ENCODE results near the gene C1QL2.

The C1QL2 gene

DNA sequence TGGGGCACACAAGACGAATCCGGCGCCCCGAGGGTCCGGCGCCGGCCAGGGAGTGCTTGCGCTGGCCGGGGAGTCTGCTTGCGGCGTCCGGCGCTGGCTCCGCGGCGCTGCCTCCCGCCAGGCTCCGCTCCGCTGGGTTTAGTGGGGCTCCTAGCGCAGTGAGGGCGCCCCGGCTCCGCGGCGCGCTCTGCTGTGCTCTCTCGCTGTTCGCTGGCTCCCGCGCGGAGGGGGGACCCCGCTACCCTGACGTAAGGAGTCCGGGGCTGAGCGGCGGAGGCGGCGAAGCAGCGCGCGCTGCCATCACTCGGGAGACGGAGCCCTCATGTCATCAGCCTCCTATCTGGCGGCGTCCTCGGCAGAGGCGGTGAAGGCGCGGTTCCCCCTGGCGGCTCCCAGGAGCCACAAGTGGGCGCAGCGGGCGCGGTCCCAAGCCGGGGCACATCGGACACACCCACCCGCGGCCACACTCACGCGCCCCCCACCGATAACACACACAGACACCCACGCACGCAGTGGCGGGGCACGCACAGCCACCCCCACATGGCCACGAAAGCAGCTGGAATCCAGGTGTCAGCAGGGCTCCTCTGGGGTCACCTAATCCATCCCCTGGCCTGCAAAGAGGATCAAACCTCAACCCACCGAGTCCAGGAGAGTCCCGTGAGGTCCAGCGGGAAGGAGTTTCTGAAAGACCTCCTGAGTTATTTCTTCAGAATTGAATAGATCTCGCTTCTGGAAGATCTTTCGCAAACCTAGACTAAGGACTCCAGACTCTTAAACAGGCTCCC is at the start of gene C1QL2:
TSS of gene C1QL2 (minus strand) at position 189 of the 785 bp plus-strand sequence. CDS start 482 bp downstream, outside the sequence.
- no peak for DNase-seq

DNA sequence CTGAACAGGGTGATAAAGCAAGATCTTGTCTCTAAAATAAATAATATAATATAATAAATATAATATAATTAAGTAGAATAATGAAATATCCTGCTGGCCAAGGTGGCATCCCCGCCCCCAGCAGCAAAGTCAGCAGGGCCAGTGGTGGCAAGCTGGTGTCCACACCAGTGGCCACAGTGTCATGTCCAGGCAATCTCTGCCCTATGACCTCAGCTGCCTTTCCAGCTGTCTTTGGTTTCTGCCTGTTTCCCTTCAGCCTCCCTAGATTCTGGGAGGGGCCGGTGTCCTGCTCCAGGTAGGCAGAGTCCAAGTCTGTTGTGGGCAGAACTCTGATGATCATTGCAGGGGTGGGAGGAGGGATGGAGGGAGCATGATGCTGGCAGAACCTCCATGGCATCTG is 48.9 kb upstream of the C1QL2 start:
- no peak for DNase-seq

DNA sequence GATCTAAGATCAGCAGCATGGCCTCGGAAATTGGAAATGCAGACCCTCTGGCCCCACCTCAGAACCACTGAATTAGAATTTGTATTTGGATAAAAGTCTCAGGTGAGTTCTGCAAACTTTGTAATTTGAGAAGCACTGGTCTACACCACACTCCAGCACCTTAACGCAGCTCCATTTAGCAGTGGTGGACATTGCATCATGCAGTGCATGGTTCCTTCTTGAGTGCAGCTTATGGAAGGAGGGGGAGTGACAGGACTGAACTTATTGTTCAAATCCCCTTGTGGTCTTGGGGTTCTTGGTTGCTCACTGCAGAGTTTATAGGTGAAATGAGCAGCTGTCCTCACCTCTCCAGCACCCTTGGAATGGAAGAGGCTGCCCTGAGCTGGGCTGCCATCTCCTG is 47.6 kb upstream of the C1QL2 start:
- no peak for DNase-seq

DNA sequence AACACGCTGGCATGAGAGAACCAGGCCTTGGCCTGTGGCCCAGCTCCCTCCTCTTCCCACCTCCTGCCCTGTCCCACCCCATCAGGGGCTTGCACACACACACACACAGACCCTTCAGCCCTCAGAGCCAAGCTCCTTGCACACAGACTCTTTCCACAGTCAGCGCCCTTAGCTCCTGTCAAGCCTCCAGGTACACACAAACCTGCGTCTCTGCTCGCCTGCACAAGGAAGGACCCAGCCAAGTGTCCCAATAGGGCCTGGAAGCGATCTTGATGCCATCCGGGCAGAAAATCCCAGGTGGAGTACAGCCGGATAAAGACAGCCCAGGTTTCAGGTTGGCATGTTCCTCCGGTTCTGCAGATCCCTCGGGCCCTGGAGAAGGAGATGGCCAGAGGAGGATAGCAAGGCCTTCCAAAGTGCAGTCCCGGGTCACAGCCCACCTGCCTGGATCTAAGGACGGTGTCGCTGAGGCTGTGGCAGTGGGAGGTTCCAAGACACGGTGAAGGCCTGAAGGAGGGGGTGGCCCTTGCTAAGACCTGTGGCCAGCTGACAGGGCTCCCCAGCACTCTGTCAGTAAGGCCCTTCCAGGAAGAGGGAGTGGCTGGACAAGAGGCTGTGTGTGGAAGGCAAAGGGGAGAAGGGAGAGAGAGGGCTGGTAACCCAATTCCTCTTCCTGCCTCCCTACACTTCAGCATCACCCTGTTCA is 46.6 kb upstream of the C1QL2 start:
- no peak for DNase-seq

DNA sequence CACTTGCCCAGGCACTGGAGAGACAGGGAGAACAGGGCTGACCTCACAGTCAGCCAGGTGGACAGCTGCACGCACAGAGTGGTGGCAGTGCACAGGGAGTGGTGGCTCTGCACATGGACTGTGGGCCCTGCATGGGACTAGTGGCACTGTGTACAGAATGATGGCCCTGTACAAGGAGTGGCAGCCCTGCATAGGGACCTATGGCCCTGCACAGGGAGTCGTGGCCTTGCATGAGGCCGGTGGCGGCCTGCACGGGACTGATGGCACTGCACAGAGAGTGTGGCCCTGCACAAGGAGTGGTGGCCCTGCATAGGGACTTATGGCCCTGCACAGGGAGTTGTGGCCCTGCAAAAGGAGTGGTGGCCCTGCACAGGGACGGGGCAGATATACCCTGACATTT is 46.0 kb upstream of the C1QL2 start:
- no peak for DNase-seq

DNA sequence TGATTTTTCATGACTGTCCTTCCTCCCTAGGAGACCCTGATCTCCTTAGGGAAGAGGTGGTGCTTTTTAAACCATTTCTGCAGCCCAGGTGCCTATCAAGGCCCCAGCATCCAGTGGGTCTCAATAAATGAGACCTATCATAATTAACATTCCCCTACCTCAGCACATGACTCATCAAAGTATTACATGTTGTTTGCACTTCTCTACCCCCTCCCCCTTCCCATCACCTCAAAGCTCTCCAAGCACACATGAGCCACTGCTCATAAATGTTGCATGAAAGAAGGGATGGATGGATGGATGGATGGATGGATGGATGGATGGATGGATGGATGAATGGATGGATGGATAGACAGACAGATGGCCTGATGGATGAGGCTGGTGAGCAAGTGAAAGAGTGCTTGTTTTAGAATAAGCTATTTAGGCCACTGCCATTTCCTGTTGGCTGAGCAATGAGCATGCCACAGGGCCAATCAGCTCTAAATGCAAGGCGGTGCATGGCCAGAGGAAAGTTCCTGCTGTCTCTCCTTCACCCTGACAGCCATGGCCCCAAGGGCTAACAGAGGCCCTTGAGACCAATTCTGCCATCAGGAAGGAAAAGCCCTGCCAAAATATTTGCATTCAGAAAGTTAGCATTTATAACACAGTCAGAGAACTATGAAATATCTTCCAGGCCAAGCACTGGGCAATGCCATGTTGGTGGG is 44.2 kb upstream of the C1QL2 start:
- DNase-seq = no peak

DNA sequence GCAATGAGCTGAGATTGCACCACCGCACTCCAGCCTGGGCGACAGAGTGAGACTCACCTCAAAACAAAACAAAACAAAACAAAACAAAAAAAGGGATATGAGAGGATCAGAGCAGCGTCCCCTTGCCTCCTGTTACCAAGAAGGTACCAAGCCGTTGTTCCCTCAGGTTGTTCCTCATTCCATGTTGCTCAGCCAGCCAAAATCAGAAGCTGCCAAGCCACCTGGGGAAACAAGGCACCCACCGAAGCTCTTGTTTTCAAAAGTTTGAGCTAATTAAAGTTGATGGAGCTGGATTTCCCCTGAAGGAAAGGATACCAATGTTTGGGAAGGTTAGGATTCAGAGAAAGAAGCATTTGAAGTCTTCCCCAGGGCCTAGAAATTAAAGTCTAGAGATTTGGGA is 43.3 kb upstream of the C1QL2 start:
- no peak for DNase-seq

DNA sequence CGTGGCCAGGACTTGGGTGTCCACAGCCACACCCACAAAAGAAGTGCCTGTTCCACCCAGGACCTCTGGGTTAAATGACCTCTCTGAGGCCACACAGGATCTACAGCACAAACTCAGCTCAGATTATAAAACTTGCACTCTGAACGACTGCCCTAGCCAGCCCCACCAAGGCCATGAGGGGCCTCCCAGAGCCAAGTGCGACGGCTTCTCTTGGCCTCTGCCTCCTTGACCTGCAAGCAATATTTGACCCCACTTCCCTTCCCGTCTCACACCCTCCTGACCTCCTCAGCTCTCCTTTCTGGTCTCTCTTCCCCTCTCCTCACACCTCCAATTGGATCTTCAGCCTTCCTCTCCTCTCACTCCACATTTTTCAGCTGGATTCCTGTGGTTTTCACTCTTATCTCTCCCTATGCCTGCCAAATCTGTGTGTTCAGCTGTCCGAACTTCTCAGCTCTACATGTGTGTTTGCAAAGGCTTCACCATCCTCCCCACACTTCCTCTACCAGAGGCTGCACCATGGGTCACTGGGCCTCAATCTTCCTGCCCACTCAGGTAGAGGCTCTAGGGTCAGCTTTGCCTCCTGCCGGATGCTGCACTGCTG is 39.8 kb upstream of the C1QL2 start:
- DNase-seq = no peak

DNA sequence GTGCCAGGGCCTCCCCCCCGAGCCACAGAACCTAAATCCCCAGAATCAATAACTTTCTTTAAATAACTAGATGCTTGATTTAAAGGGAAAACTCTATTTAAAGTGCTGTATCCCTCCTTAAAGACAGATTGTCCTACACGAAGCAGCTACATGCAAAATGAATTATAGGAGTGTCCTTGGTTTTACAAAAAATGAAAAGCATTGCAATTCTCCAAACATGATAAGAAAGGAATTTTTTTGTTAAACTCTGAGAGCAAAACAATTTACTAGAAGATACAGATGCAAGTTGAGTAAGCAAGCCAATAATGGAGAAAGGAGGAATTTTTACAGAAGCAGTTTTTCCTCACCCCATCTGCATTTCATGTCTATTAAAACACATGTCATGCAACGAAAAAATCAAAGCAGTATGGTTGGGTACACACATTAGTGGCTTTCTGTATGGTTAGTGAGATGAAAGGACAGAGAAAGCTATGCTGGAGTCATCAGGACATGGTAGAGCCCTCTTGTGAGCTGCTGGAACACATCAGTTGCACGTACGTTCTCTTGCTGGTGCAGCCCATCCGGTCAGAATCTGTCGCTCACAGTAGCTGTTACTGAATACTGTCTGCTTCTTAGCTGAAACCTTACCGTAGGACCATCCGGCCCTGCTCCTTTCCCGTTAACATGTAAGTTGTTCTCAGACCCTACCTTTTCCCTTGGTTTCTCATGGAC is 39.1 kb upstream of the C1QL2 start:
- DNase-seq = no peak

DNA sequence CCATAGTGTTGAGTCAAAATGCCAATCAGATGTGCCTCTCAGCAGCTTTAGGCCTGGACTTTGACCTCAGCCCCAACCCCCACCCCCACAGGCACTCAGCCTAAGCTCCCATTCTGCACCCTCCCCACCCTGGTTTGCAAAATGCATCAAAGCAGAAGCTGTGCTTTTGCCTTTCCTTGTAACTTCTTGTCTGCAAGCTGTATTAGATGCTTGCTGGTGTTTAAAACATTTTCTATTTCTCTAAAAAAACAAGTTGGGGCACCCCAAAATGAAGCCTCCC is 38.5 kb upstream of the C1QL2 start:
- no peak for DNase-seq

DNA sequence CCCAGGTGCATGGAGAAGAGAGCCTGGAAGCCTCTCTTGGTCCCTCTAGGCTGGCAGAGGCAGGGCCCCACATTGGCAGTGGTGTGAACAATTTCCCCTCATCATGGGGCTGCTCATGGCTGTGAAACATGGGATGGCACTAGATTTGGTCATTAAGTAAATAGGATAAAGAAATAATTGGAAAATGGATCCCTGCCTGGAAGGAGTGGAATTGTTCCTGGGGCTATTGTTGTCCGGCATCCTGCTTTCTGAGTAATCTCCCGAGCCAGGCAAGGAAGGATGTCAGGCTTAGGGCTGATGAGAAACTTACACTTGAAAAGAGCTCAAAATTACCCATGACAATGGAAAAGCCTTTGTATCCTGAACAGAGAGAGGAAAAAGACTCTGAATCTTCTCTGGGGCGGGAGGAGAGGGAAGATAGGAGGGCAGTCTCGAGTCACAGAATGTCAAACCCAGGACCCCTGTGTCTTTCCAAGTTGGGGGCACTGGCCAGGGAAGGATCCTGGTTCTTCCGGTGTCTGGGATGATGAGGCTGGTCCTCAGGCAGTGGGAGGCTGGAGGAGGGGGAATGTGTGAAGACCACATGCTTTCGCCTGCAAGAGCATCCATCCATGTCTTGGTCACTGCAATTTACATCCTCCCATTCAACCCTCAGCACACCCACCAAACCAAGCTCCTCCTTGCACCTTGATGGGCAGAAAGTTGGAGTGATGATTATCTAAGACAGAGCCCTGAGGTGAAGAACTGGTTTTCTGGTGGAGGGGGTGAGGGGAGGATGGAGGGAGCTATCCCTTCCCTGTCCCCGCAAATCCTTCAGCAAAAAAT is 38.0 kb upstream of the C1QL2 start:
- no peak for DNase-seq

DNA sequence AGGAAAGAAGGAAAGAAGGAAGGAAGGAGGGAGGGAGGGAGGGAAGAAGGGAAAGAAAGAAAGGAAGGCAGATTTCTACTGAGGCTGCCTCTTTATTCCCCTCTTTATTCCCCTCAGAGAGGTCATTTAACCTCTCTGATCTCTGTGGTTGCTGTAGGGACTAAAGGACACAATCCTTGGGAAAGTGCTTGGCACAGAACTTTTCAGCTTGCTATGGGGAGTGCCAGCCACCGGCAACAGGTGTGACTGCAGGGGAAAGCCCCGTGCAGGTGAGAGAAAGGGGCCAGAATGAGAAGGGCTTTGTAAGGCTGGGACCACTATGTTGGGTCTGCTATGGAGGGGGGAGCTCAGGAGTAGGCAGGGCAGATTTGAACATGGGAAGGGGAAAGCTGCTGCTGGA is 37.3 kb upstream of the C1QL2 start:
- DNase-seq = no peak

DNA sequence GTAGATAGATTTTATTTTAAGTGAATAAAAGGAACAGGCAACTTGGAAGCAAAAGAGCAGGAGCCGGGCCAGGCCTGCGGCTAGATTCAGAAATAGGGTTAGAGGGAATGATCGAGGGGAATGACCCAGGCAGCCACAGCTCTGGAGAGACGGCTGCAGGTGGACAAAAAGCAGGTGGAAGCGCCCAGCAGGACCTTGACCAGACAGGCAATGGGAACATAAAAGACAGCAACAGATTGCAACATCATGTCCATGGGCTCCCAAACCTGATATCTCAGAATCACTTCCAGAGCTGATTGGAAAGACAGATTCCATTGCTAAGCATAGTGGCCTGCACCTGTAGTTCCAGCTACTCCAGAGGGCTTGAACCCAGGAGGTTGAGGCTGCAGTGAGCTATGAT is 36.5 kb upstream of the C1QL2 start:
- DNase-seq = no peak

DNA sequence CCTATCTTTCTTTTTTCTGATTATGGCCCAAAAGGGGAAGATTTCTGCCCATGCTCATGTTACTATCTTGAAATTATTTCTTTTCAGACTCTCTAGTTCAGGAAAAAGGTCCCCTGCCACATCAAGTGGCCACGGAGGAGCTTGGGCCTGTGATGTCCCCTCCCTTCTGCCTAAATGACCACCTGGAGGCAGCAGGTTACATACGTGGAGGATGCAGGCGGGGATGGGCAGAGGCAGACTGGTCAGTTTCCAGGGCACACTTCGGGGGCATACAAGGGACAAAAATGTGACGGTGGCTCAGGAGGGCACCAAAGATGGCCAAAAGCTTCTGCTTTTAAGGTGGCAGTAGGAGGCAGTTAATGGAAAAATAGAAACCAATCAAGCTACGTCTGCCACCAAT is 34.3 kb upstream of the C1QL2 start:
- DNase-seq = no peak

DNA sequence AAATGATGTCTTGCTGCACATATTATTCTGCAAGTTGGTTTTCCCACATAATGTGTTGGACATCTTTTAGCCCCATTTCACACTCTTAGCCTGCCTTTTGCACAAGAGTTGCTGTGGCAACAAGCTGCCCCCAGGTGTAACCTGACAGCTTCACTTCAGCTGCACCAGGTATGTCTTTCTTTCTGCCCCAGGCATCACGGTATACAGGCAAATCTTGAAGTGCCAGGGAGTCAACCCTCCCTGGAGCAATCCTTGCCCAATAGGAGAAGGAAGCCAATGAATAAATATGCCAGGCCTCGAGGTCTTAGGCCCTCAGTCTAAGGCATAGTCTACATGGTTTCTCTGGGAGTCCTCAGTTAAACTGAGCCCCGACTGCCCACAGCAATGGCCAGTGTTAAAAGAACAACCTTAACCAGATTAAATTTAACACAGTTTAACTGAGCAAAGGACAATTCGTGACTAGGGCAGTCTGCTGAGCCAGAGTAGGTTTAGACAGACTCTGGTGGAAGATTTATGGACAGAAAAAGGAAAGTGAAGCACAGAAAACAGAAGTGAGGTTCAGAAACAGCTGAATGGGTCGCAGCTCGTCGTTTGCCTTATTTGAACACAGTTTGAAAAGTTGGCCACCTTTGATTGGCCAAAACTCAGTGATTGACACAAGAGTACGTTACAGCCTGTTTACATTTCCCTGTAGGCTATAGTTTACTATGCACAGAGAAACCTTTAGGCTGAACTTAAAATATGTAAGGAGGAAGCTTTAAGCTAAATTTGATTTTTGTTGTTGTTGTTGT is 32.0 kb upstream of the C1QL2 start:
- DNase-seq = no peak

DNA sequence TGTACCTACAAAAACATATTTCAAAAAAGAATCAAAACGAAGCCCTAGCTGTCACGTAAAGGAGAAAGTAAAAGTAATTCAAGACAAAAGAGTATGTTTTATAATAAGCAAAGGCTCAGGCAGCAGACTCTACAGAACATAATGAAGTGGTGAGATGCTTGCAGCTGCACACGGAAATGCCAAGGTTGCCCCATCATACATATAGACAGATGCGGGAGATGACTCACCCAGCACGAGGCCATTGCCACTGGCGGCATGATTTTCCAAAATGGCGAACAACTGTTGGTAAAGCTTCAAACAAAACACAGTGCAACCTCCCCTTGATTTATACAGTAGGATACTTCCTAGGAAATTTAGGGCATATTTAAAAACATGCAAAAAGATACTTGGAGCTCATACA is 26.0 kb upstream of the C1QL2 start:
- DNase-seq = no peak

DNA sequence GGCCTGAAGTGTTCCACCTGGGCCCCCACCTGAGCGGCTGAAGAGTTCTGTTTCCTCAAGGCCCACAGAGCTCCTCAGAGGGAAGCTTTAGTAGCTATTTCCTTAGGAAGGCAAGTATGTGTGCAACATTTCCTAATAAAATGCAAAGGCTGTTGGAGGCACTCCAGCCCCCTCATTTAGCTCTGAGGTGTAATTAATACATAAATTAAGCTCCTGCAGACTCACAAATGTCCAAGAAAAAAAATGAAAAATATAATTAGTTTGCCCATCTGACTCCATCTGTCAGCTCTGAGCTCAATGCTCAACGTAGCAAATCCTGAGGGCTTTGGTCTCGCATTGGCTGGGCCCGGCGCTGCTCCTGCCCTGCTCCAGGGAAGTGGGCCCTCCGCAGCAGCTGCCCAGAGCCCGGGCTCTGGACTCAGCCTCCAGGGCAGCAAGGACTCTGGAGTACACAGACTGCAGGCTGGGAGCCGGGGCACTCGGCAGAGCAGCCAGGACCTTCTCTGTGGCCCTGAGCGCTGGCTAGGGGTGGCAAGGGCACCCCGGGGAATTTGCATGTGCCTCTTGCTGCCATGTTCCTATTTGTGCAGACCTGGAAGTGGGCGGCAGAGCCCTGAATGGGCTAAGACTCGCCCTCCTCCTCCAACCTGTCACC is 23.4 kb upstream of the C1QL2 start:
- DNase-seq = no peak

DNA sequence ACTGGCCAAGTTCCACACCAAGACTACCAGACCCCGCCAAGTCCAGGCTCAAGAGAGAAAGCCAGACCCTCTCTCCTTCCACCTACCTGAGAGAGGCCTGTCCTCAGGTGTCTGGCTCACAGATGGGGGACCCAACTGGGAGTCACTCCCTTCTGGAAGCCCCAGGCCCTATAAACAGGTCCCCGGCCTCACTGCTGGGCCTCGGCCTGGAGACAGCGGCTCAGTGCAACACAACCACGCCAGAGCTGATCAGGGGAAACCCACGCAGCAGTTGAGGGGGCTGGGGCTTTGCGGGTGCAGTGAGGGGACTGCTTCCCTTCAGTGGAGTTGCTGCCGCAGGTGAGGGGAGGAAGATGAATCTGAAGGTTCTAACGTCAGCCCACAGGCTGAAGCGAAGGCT is 22.8 kb upstream of the C1QL2 start:
- no peak for DNase-seq

DNA sequence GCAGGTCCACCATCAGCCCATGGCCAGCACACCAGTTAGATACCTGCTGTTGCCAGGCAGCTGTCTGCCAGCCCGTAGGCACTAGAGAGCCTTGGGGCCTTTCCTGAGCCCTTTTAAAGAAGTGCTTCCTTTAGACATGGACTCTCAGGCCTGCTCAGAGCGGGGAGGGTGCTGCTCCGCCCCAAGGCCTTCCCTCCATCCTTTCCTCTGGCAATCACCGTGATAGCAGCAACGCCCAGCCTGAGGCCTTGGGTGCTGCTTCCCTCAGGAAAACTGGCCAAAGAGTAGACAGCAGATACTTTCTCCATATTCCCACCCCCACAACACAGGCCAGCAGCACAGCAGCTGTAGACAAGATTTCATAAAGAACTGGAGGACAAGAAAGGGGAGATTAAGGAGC is 22.3 kb upstream of the C1QL2 start:
- DNase-seq = no peak

DNA sequence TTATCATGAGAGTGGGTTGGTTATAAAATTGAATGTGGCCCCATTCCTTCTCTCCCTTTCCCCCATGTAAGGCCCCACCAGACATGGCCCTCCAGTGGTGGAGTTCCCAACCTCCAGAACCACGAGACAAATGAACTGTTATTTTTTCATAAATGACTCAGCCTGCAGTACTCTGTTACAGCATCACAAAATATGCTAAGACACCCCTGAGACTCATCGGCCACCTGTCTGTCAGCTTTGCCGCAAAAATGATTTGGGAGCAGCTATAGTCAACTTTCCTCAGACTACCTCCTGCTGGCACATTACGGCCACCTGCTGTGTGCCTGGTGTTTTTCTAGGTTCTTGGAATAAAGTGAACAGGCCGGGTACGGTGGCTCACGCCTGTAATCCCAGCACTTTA is 21.4 kb upstream of the C1QL2 start:
- DNase-seq = no peak

DNA sequence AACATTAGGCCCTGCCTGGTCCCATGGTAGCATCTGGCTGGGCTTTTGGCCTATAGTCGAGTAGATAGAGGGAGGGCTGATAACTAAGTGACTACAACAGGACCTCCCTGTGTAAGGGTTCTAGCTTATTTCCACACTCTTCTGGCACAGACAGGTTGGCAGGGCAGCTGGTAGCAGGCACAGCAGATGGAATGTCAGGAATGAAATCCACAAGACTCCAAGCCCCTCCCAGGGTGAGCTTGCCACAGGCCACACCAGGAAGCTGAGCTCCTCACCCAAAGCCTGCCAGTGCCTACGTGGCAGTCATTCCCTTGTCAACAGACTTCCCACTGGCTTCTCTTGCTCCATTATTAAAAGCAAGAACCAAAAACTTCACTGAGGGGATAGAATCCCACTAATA is 20.7 kb upstream of the C1QL2 start:
- DNase-seq = no peak
